HepG2 (cell line): Measurements from ENCODE around the gene PLVAP. TPM values are rescaled to one million over a fixed set of nuclear protein-coding genes. Genes with fewer than 3 reads are reported as not detected.

Experiments used
- ATAC-seq: fragments of 200-7000 bp; cut with Tn5 transposase; 3 replicates; pipeline ENCODE4 v1.9.1; 2020; ENCODE audit warnings: mild to moderate bottlenecking, moderate library complexity
- BruUV-seq: library from RNA; stranded (reverse); fragments of 400-500 nt; replicated peaks from 2 replicates; lab custom pipeline; 2021; lab: Mats Ljungman, UMichigan
- CTCF ChIA-PET: fragments of 300-600 bp; formaldehyde crosslinking; extraction: SDS; loops from one replicate; lab custom pipeline; 2021; ENCODE audit warnings: low total read pairs, inconsistent platforms, low intra/inter-chr PET ratio; lab: Yijun Ruan, JAX
- POLR2A ChIA-PET: fragments of 350-600 bp; sonication (Branson Sonifier 250); formaldehyde crosslinking; loops from one replicate; lab custom pipeline; 2020; ENCODE audit warnings: antibody characterized with exemption, inconsistent platforms; lab: Yijun Ruan, JAX
- DNase-seq: peaks from one replicate; pipeline ENCODE4 v3.0.0-alpha.2; 2015; ENCODE audit warnings: low spot score
- FAIRE-seq: peaks from 3 replicates; lab custom pipeline; 2011; peaks lifted over from hg19 to GRCh38; lab: Jason Lieb, UNC
- H2AFZ ChIP-seq: one replicate; pipeline ENCODE4 v1.6.1; 2011; ENCODE audit warnings: low read length, inconsistent platforms
- H3K27ac ChIP-seq: fragments of 300-600 bp; 3 replicates; pipeline ENCODE4 v1.8.0; 2011; ENCODE audit warnings: mixed run types, mild to moderate bottlenecking, mixed read lengths, low read length, inconsistent platforms; ENCODE audit not compliant: insufficient read depth; ENCODE audit errors: extremely low read length
- H3K27me3 ChIP-seq, 2 experiments: fragments of 200-600 bp in 1 of 2; 2 replicates in 1 of 2; 3 replicates in 1 of 2; pipeline versions ENCODE4 v1.6.0 to v1.8.0; 2011; ENCODE audit warnings: low read length in 2 of 2, mild to moderate bottlenecking in 2 of 2, moderate library complexity in 2 of 2, inconsistent platforms in 1 of 2; ENCODE audit not compliant: insufficient read depth in 2 of 2, control insufficient read depth in 1 of 2
- H3K36me3 ChIP-seq, 2 experiments: fragments of 200-600 bp in 1 of 2; replicated peaks in 1 of 2; 2 replicates in 1 of 2; 3 replicates in 1 of 2; pipeline versions ENCODE4 v1.5.1 to v1.8.0; 2011; ENCODE audit warnings: low read length in 2 of 2, inconsistent platforms in 1 of 2; ENCODE audit not compliant: insufficient read depth in 2 of 2, control insufficient read depth in 1 of 2
- H3K4me1 ChIP-seq: 2 replicates; pipeline ENCODE4 v1.5.1; 2012; ENCODE audit warnings: low read length, inconsistent platforms; ENCODE audit not compliant: insufficient read depth
- H3K4me2 ChIP-seq: 2 replicates; pipeline ENCODE4 v1.6.0; 2011; ENCODE audit warnings: low read depth, low read length, inconsistent platforms
- H3K4me3 ChIP-seq, 3 experiments: fragments of 200-600 bp in 1 of 3; sonication (generic), shearing (Covaris generic) in 1 of 3; replicated peaks in 1 of 3; 2 replicates each; pipeline ENCODE4 v1.5.1; 2011 to 2016; ENCODE audit warnings: low read length in 3 of 3, inconsistent platforms in 2 of 3, low read depth in 2 of 3, mild to moderate bottlenecking in 2 of 3, control low read depth in 1 of 3, mixed read lengths in 1 of 3; ENCODE audit not compliant: insufficient read depth in 1 of 3
- H3K79me2 ChIP-seq: one replicate; pipeline ENCODE4 v1.6.1; 2011; ENCODE audit warnings: low read length, inconsistent platforms; ENCODE audit not compliant: insufficient read depth
- H3K9ac ChIP-seq: 2 replicates; pipeline ENCODE4 v1.6.0; 2011; ENCODE audit warnings: mild to moderate bottlenecking, low read depth, low read length, inconsistent platforms; ENCODE audit not compliant: insufficient read depth
- H3K9me3 ChIP-seq: 2 replicates; pipeline ENCODE4 v1.5.1; 2012; ENCODE audit warnings: mild to moderate bottlenecking, low read length
- H4K20me1 ChIP-seq: 2 replicates; pipeline ENCODE4 v1.6.0; 2011; ENCODE audit warnings: inconsistent platforms, mild to moderate bottlenecking, low read length, moderate library complexity; ENCODE audit not compliant: insufficient read depth
- DPF2 ChIP-seq: sonication (generic); formaldehyde crosslinking; IDR thresholded peaks from 2 replicates; pipeline ENCODE4 v1.4.0; 2020; ENCODE audit warnings: mild to moderate bottlenecking, low read depth, missing genetic modification reagents, borderline replicate concordance
- GABPA ChIP-seq, 2 experiments: IDR thresholded peaks; 2 replicates each; pipeline ENCODE4 v1.6.1; 2011 to 2016; ENCODE audit warnings: low read depth in 2 of 2, low read length in 1 of 2, missing biosample characterization in 1 of 2, missing genetic modification characterization in 1 of 2
- GABPB1 ChIP-seq: IDR thresholded peaks from 2 replicates; pipeline ENCODE4 v1.6.1; 2016; ENCODE audit warnings: mild to moderate bottlenecking, missing genetic modification reagents, moderate library complexity, missing compliant biosample characterization
- HNF4A ChIP-seq: sonication (generic); formaldehyde crosslinking; IDR thresholded peaks from 2 replicates; pipeline ENCODE4 v1.4.0; 2020; ENCODE audit warnings: missing genetic modification reagents
- HNF4G ChIP-seq, 2 experiments: sonication (generic) in 1 of 2; formaldehyde crosslinking in 1 of 2; IDR thresholded peaks; 2 replicates each; pipeline versions ENCODE4 v1.4.0 to v1.6.1; 2011 to 2020; ENCODE audit warnings: borderline replicate concordance in 2 of 2, low read depth in 2 of 2, mild to moderate bottlenecking in 2 of 2, low read length in 1 of 2, missing genetic modification reagents in 1 of 2, moderate library complexity in 1 of 2
- PAXIP1 ChIP-seq: sonication (generic); formaldehyde crosslinking; conservative IDR thresholded peaks from 2 replicates; pipeline ENCODE4 v1.4.0; 2020; ENCODE audit warnings: mild to moderate bottlenecking, missing genetic modification reagents, moderate library complexity
- ZBTB7A ChIP-seq: sonication (generic); formaldehyde crosslinking; IDR thresholded peaks from 2 replicates; pipeline ENCODE4 v1.8.0; 2022; ENCODE audit warnings: mild to moderate bottlenecking, missing genetic modification reagents
- ZBTB7B ChIP-seq: sonication (generic); formaldehyde crosslinking; IDR thresholded peaks from 2 replicates; pipeline ENCODE4 v1.4.0; 2020; ENCODE audit warnings: missing genetic modification reagents
- ZNF263 ChIP-seq: sonication (generic); formaldehyde crosslinking; IDR thresholded peaks from 2 replicates; pipeline ENCODE4 v1.4.0; 2020; ENCODE audit warnings: missing genetic modification reagents
- ZNF280B ChIP-seq: sonication (generic); formaldehyde crosslinking; IDR thresholded peaks from 2 replicates; pipeline ENCODE4 v1.5.0; 2020; ENCODE audit warnings: missing genetic modification reagents, mild to moderate bottlenecking, borderline replicate concordance
- ZNF558 ChIP-seq: sonication (generic); formaldehyde crosslinking; IDR thresholded peaks from 2 replicates; pipeline ENCODE4 v1.9.0; 2022; ENCODE audit warnings: mild to moderate bottlenecking, missing genetic modification reagents, borderline replicate concordance
- WGBS: methylation state at CpG from one replicate; pipeline ENCODE4 v1.1.6; 2017; ENCODE audit warnings: low lambda C conversion rate; 5-methylcytosine and 5-hydroxymethylcytosine counted together
- in situ Hi-C: cut with HindIII; loops from 2 replicates; pipeline ENCODE4 v1.10.0; 2017; ENCODE audit warnings: low pct_unique_long_range_greater_than_20kb; ENCODE audit not compliant: extremely low pct_ligation_motif_present
- intact Hi-C: fragments of 100-400 bp; cut with micrococcal nuclease; formaldehyde crosslinking; loops from one replicate; pipeline ENCODE4 v1.10.0; 2022; ENCODE audit not compliant: unreplicated experiment
- polyA plus RNA-seq, 8 experiments: library from polyadenylated mRNA; depleted of rRNA in 3 of 8; stranded (reverse) in 7 of 8; unstranded in 1 of 8; fragments of >200 nt; fragmentation: Illumina TruSeq in 4 of 8; extraction: Trizol in 4 of 8; gene quantifications; 2 replicates each; pipeline versions ENCODE4 v1.2.1 to v1.2.3, GENCODE V29; 2011 to 2016; ENCODE audit warnings: low read depth in 4 of 8, missing spikeins in 1 of 8, mixed read lengths in 1 of 8; ENCODE audit not compliant: insufficient read depth in 1 of 8
- total RNA-seq, 5 experiments: library from RNA; depleted of rRNA; stranded (reverse); fragments of >200 nt; fragmentation: Illumina TruSeq; extraction: Trizol; gene quantifications; 2 replicates each; pipeline ENCODE4 v1.2.3, GENCODE V29; 2016; ENCODE audit warnings: low read depth in 1 of 5
- TF ChIP-seq, protein P1 (sequence below): sonication (generic); formaldehyde crosslinking; IDR thresholded peaks from 2 replicates; pipeline ENCODE4 v1.8.0; 2022; ENCODE audit warnings: mild to moderate bottlenecking, missing genetic modification reagents, borderline replicate concordance
- TF ChIP-seq, protein P2 (sequence below): sonication (generic); formaldehyde crosslinking; IDR thresholded peaks from 2 replicates; pipeline ENCODE4 v1.4.0; 2020; ENCODE audit warnings: missing genetic modification reagents
- TF ChIP-seq, protein P3 (sequence below): sonication (generic); formaldehyde crosslinking; IDR thresholded peaks from 2 replicates; pipeline ENCODE4 v1.4.0; 2020; ENCODE audit warnings: missing genetic modification reagents, borderline replicate concordance

The PLVAP gene
- total and polyA plus RNA-seq, 2 of the 13 experiments (the other 11 are each of a cell fraction or from before 2014, with no cell fraction given), result 0.26 TPM; not detected in 1

DNA sequence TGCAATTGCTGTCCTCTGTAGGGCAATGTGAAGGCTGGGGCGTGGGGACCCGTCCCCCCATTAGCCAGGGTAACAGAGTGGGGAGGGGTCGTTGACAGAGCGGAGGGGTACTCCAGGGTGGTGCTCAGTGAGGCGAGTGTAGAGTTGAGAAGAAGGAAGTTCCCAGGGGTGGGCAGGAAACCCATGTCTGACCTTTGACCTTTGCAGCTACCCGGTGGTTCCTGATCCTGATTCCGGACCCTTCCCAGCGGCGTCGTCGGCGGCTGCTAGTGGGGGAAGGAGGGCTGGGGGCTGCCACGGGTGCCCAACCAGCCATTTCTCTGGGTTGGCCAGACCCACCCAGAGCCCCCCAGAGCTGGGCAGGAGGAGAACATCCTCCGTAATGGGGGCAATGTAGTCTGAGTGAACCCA is 2.1 kb upstream of the PLVAP start:
- peaks cover 0 to 8% of the 10 kb centered on the region in 2 experiments; a peak in 3 of 5 replicates for H3K27me3 ChIP-seq
- H3K9ac ChIP-seq, result no peak overlapping the region
- 3% methylated on average over 6 of the region's 14 CpGs for WGBS
- no peak for FAIRE-seq
- peak overlapping the region; percentile 72 for H3K4me2 ChIP-seq
- no TSS peak for BruUV-seq
- H3K79me2 ChIP-seq, result no peaks in the 10 kb centered on the region
- peaks cover 24% of the 10 kb centered on the region for H3K4me1 ChIP-seq
- in situ Hi-C loops (no loop called here), intact Hi-C loops (no loop called here)
- H3K9me3 ChIP-seq, result no peaks in the 10 kb centered on the region
- H4K20me1 ChIP-seq, result no peaks in the 10 kb centered on the region
- no peaks in the 10 kb centered on the region for H3K36me3 ChIP-seq
- CTCF ChIA-PET, result no interaction called here
- no peak for DNase-seq
- no peak overlapping the region for H3K27ac ChIP-seq
- POLR2A ChIA-PET, result no interaction called here
- no peak overlapping the region for H2AFZ ChIP-seq
- H3K4me3 ChIP-seq, result peak overlapping the region; percentile 1 to 62 (median 6); a peak in 2 of 6 replicates
- ATAC-seq, result no peak; the same call in 1 of the 3 replicates
- TF ChIP-seq PAXIP1, result 0 out of 2 replicates have a peak, but pooled peaks have one; percentile 25
- 0 out of 2 replicates have a peak, but pooled peaks have one; percentile 29 for TF ChIP-seq ZBTB7B (CRISPR knock-in tag)
- TF ChIP-seq GABPA (IDR thresholded peaks at IDR 0.05; ENCODE audit: low read depth, low read length), result peak; percentile 27; the same call in 1 of the 2 replicates
- peak; percentile 65 for TF ChIP-seq GABPA (CRISPR knock-in tag; IDR thresholded peaks at IDR 0.05; ENCODE audit: low read depth)
- TF ChIP-seq ZNF263 (CRISPR knock-in tag), result 0 out of 2 replicates have a peak, but pooled peaks have one; percentile 53
- no peak for TF ChIP-seq ZNF558 (CRISPR knock-in tag)
- TF ChIP-seq, protein P1, sequence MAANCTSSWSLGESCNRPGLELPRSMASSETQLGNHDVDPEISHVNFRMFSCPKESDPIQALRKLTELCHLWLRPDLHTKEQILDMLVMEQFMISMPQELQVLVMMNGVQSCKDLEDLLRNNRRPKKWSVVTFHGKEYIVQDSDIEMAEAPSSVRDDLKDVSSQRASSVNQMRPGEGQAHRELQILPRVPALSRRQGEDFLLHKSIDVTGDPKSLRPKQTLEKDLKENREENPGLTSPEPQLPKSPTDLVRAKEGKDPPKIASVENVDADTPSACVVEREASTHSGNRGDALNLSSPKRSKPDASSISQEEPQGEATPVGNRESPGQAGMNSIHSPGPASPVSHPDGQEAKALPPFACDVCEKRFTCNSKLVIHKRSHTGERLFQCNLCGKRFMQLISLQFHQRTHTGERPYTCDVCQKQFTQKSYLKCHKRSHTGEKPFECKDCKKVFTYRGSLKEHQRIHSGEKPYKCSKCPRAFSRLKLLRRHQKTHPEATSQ, result no peak
- TF ChIP-seq, protein P2, sequence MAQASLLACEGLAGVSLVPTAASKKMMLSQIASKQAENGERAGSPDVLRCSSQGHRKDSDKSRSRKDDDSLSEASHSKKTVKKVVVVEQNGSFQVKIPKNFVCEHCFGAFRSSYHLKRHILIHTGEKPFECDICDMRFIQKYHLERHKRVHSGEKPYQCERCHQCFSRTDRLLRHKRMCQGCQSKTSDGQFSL (CRISPR knock-in tag), result no peak
- TF ChIP-seq ZBTB7A, result peak; percentile 74; the same call in 1 of the 2 replicates
- TF ChIP-seq HNF4A (CRISPR knock-in tag), result peak; percentile 34
- peak; percentile 38; the same call in 1 of the 2 replicates for TF ChIP-seq ZNF280B (CRISPR knock-in tag)
- peak; percentile 57 for TF ChIP-seq HNF4G (IDR thresholded peaks at IDR 0.05; ENCODE audit: borderline replicate concordance, low read depth, low read length)
- no peak for TF ChIP-seq HNF4G (CRISPR knock-in tag; IDR thresholded peaks at IDR 0.05; ENCODE audit: borderline replicate concordance, low read depth)
- TF ChIP-seq, protein P3, sequence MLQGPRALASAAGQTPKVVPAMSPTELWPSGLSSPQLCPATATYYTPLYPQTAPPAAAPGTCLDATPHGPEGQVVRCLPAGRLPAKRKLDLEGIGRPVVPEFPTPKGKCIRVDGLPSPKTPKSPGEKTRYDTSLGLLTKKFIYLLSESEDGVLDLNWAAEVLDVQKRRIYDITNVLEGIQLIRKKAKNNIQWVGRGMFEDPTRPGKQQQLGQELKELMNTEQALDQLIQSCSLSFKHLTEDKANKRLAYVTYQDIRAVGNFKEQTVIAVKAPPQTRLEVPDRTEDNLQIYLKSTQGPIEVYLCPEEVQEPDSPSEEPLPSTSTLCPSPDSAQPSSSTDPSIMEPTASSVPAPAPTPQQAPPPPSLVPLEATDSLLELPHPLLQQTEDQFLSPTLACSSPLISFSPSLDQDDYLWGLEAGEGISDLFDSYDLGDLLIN (CRISPR knock-in tag), result no peak
- TF ChIP-seq DPF2, result 0 out of 2 replicates have a peak, but pooled peaks have one; percentile 16
- TF ChIP-seq GABPB1 (CRISPR knock-in tag), result peak; percentile 48
